ENCODE measurements around the gene CCNYL1. TPM values are rescaled to one million over a fixed set of nuclear protein-coding genes. Genes with fewer than 3 reads are reported as not detected.
A peak's percentile ranks its signal among the peaks of the same experiment; 100 is the strongest.
"Not testable (repeated sequence)": the region's sequence is repeated elsewhere in the genome, so short reads cannot be mapped to it uniquely, and the experiment has no call there.

Gene CCNYL1
- total RNA-seq, 4 donors from 2014 or later: 14.8 to 22.2 (median 17.9) TPM

- Histone ChIP-seq H3K9me3 (no peaks in the 10 kb centered on the region), H3K4me1 (peaks cover 23 to 24% of the 10 kb centered on the region in 2 donors), H3K27me3 (no peaks in the 10 kb centered on the region), H3K36me3 (peaks cover 0 to 5% of the 10 kb centered on the region in 2 donors), H3K4me3 (replicated peaks in 1 of 3) (no peak overlapping the region), H3K27ac (no peak overlapping the region)
- WGBS, 2 donors: 90 to 92% methylated on average over 2 of the region's 2 CpGs
- intact Hi-C loops (cut with DNase I): loop anchor here (10.0 kb wide), 1 partner anchor 214 kb away; no protein-coding TSS in a partner anchor
- DNase-seq: no peak
- TF ChIP-seq, protein P1, sequence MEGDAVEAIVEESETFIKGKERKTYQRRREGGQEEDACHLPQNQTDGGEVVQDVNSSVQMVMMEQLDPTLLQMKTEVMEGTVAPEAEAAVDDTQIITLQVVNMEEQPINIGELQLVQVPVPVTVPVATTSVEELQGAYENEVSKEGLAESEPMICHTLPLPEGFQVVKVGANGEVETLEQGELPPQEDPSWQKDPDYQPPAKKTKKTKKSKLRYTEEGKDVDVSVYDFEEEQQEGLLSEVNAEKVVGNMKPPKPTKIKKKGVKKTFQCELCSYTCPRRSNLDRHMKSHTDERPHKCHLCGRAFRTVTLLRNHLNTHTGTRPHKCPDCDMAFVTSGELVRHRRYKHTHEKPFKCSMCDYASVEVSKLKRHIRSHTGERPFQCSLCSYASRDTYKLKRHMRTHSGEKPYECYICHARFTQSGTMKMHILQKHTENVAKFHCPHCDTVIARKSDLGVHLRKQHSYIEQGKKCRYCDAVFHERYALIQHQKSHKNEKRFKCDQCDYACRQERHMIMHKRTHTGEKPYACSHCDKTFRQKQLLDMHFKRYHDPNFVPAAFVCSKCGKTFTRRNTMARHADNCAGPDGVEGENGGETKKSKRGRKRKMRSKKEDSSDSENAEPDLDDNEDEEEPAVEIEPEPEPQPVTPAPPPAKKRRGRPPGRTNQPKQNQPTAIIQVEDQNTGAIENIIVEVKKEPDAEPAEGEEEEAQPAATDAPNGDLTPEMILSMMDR (IDR thresholded peaks at IDR 0.05): no peak
- no peak for TF ChIP-seq POLR2A (IDR thresholded peaks at IDR 0.05)
Observed at GRCh38 chr2:207760453-207760852, 49.0 kb downstream of the CCNYL1 start.

DNA sequence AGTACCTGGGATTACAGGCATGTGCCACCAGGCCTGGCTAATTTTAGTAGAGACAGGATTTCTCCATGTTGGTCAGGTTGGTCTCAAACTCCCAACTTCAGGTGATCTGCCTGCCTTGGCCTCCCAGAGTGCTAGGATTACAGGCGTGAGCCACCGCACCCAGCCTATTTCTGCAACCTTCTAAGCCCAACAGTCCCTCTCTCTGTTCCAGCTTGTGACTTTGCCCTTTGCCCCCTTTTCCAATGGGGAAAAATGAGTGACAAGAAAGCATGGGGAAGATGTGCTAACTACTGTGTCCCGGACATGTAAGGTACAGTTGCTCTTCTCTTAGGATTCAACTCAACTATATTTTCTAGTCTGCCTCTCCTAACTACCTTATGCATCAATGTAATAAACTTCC is 50.0 kb downstream of the CCNYL1 start:
- not testable (repeated sequence) for H3K27me3 ChIP-seq; DNase-seq; H3K4me3 ChIP-seq (replicated peaks in 1 of 3); H3K27ac ChIP-seq; H3K9me3 ChIP-seq; H3K36me3 ChIP-seq
- peaks cover 24 to 26% of the 10 kb centered on the region in 2 donors for H3K4me1 ChIP-seq
- intact Hi-C loops (cut with DNase I): loop anchor here (10.0 kb wide), 1 partner anchor 213 kb away; no protein-coding TSS in a partner anchor
- 96% methylated on average over 3 of the region's 3 CpGs for WGBS, 2 donors

- DNase-seq: no peak
- TF ChIP-seq, protein P1 (IDR thresholded peaks at IDR 0.05): no peak
- no peak for TF ChIP-seq POLR2A (IDR thresholded peaks at IDR 0.05)
- Histone ChIP-seq H3K27ac (no peak overlapping the region), H3K27me3 (no peaks in the 10 kb centered on the region), H3K4me3 (replicated peaks in 1 of 3) (no peak overlapping the region), H3K9me3 (no peaks in the 10 kb centered on the region), H3K36me3 (peaks cover 0 to 5% of the 10 kb centered on the region in 2 donors), H3K4me1 (peaks cover 25 to 34% of the 10 kb centered on the region in 2 donors)
- intact Hi-C loops (cut with DNase I): loop anchor here (10.0 kb wide), 1 partner anchor 213 kb away; no protein-coding TSS in a partner anchor
- WGBS, 2 donors: 94 to 97% methylated on average over 8 of the region's 8 CpGs
Observed at GRCh38 chr2:207762146-207762545, 50.7 kb downstream of the CCNYL1 start.

GRCh38 chr2:207763303-207763917 is 52.0 kb downstream of the CCNYL1 start:
- H3K4me3 ChIP-seq (replicated peaks in 1 of 3): no peak overlapping the region
- H3K36me3 ChIP-seq: peaks cover 0 to 5% of the 10 kb centered on the region in 2 donors
- 91 to 92% methylated on average over 8 of the region's 8 CpGs for WGBS, 2 donors
- H3K4me1 ChIP-seq: peaks cover 37 to 46% of the 10 kb centered on the region in 2 donors
- intact Hi-C loops (cut with DNase I): loop anchor here (10.0 kb wide), 1 partner anchor 211 kb away; no protein-coding TSS in a partner anchor
- H3K27me3 ChIP-seq: no peaks in the 10 kb centered on the region
- peak overlapping the region in 2 of 3 donors; percentile 63 to 84 for H3K27ac ChIP-seq
- H3K9me3 ChIP-seq: no peaks in the 10 kb centered on the region
- no peak for TF ChIP-seq POLR2A (IDR thresholded peaks at IDR 0.05)
- TF ChIP-seq, protein P1 (IDR thresholded peaks at IDR 0.05): no peak
- no peak for DNase-seq

GRCh38 chr2:207764096-207764630 is 52.7 kb downstream of the CCNYL1 start:
- Histone ChIP-seq H3K9me3 (no peaks in the 10 kb centered on the region), H3K36me3 (peaks cover 0 to 5% of the 10 kb centered on the region in 2 donors), H3K4me1 (peaks cover 42 to 46% of the 10 kb centered on the region in 2 donors), H3K27ac (peak overlapping the region; percentile 63 to 84 (median 72)), H3K4me3 (replicated peaks in 1 of 3) (no peak overlapping the region), H3K27me3 (no peaks in the 10 kb centered on the region)
- no peak for DNase-seq
- 59 to 76% methylated on average over 1 of the region's 1 CpG for WGBS, 2 donors
- TF ChIP-seq POLR2A (IDR thresholded peaks at IDR 0.05): no peak
- TF ChIP-seq, protein P1 (IDR thresholded peaks at IDR 0.05): no peak
- intact Hi-C loops (cut with DNase I): loop anchor here (10.0 kb wide), 1 partner anchor 211 kb away; no protein-coding TSS in a partner anchor

Measured in thyroid gland (tissue), 4 donors.